Osteocyte (in vitro differentiated cells): ENCODE results near the gene MACO1. TPM values are rescaled to one million over a fixed set of nuclear protein-coding genes. Genes with fewer than 3 reads are reported as not detected.

Source experiments
- DNase-seq: peaks from one replicate; pipeline ENCODE4 v3.0.0; 2021; ENCODE audit warnings: mixed read lengths; ENCODE audit not compliant: unreplicated experiment; ENCODE audit errors: extremely low spot score
- H3K27ac Mint-ChIP-seq: one replicate; pipeline ENCODE4 v1.8.0; 2021; ENCODE audit warnings: mild to moderate bottlenecking, mixed read lengths; ENCODE audit not compliant: unreplicated experiment
- H3K27me3 Mint-ChIP-seq: one replicate; pipeline ENCODE4 v1.8.0; 2021; ENCODE audit warnings: mixed read lengths; ENCODE audit not compliant: unreplicated experiment
- H3K36me3 Mint-ChIP-seq: one replicate; pipeline ENCODE4 v1.8.0; 2021; ENCODE audit warnings: mixed read lengths; ENCODE audit not compliant: unreplicated experiment
- H3K4me1 Mint-ChIP-seq: one replicate; pipeline ENCODE4 v1.8.0; 2021; ENCODE audit warnings: mixed read lengths; ENCODE audit not compliant: unreplicated experiment
- H3K4me3 Mint-ChIP-seq: one replicate; pipeline ENCODE4 v1.8.0; 2021; ENCODE audit warnings: mild to moderate bottlenecking, moderate library complexity, mixed read lengths; ENCODE audit not compliant: unreplicated experiment
- H3K9me3 Mint-ChIP-seq: one replicate; pipeline ENCODE4 v1.8.0; 2021; ENCODE audit warnings: mixed read lengths; ENCODE audit not compliant: unreplicated experiment
- total RNA-seq: library from RNA; stranded (reverse); gene quantifications from 2 replicates; pipeline ENCODE4 v1.2.1, GENCODE V29; 2021
- TF ChIP-seq, protein P1 (sequence below): fragments of 200-600 bp; sonication (generic); IDR thresholded peaks from 2 replicates; pipeline ENCODE4 v1.5.0; 2021; ENCODE audit warnings: antibody characterized with exemption, mild to moderate bottlenecking, moderate library complexity

Gene MACO1
- total RNA-seq, 1 donor from 2014 or later: 30.7 TPM

DNA sequence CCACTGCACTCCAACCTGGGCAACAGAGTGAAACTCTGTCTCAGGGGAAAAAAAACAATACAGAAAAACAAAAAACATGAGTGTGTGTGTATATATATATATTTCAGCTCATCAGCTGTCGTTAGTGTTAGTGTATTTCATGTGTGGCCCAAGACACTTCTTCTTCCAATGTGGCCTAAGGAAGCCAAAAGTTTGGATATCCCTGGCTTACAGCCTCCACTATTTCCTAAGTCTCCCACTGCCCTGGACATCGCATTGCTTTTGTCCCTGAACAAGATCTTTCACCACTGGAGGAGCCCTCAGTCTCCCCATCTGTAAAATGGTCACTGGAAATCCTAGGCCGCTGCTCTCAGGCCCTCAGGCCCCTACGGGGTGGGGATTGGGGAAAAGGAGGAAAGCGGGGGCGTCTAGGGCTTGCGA is 112.3 kb downstream of the MACO1 start:
- Mint-ChIP-seq H3K4me3 (peak overlapping the region; percentile 51), H3K9me3 (no peaks in the 10 kb centered on the region), H3K36me3 (no peaks in the 10 kb centered on the region), H3K4me1 (peaks cover 21% of the 10 kb centered on the region), H3K27me3 (no peaks in the 10 kb centered on the region), H3K27ac (no peak overlapping the region)
- DNase-seq: no peak
- TF ChIP-seq, protein P1, sequence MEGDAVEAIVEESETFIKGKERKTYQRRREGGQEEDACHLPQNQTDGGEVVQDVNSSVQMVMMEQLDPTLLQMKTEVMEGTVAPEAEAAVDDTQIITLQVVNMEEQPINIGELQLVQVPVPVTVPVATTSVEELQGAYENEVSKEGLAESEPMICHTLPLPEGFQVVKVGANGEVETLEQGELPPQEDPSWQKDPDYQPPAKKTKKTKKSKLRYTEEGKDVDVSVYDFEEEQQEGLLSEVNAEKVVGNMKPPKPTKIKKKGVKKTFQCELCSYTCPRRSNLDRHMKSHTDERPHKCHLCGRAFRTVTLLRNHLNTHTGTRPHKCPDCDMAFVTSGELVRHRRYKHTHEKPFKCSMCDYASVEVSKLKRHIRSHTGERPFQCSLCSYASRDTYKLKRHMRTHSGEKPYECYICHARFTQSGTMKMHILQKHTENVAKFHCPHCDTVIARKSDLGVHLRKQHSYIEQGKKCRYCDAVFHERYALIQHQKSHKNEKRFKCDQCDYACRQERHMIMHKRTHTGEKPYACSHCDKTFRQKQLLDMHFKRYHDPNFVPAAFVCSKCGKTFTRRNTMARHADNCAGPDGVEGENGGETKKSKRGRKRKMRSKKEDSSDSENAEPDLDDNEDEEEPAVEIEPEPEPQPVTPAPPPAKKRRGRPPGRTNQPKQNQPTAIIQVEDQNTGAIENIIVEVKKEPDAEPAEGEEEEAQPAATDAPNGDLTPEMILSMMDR: no peak

GRCh38 chr1:25543425-25544242 is 112.9 kb downstream of the MACO1 start, which contains the start of gene LDLRAP1:
Gene LDLRAP1, plus strand, starts transcription at chr1:25543606. Its CDS starts 93 bp downstream, at chr1:25543699.
- TF ChIP-seq, protein P1: no peak
- Mint-ChIP-seq H3K27ac (peak within 1 kb of the TSS; percentile 72), H3K36me3 (no peaks in the 10 kb centered on the region), H3K4me1 (peaks cover 25% of the 10 kb centered on the region), H3K9me3 (no peaks in the 10 kb centered on the region), H3K4me3 (peak within 1 kb of the TSS; percentile 85), H3K27me3 (no peaks in the 10 kb centered on the region)
- DNase-seq: peak; percentile 93

- DNase-seq: no peak
- Mint-ChIP-seq H3K27ac (peak overlapping the region; percentile 72), H3K36me3 (no peaks in the 10 kb centered on the region), H3K4me3 (peak overlapping the region; percentile 85), H3K27me3 (no peaks in the 10 kb centered on the region), H3K4me1 (peaks cover 32% of the 10 kb centered on the region), H3K9me3 (no peaks in the 10 kb centered on the region)
- TF ChIP-seq, protein P1: no peak
These were observed 113.6 kb downstream of the MACO1 start for GRCh38 chr1:25544243-25544764.

DNA sequence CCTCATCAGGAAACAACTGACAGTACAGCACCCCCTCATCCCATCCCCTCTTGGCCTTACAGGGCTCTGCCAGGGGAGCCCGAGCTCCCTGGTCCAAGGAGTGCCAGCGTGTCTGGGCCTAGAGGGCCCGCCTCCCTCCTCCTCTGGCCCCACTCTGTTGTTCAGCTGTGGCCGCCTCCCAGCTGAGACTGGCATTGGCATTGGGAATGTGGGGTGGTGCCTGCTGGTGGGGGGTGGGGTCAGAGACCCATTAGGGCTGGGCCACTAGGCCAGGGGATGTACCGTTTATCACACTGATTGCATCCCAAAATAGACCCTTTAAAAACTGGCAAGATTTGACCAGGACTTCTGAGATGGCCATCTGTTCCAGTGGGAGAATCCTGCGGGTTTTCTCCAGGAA is 114.1 kb downstream of the MACO1 start:
- no peaks in the 10 kb centered on the region for H3K27me3 Mint-ChIP-seq
- DNase-seq: no peak
- H3K4me1 Mint-ChIP-seq: peaks cover 37% of the 10 kb centered on the region
- H3K27ac Mint-ChIP-seq: peak overlapping the region; percentile 72
- peak overlapping the region; percentile 85 for H3K4me3 Mint-ChIP-seq
- H3K9me3 Mint-ChIP-seq: no peaks in the 10 kb centered on the region
- no peaks in the 10 kb centered on the region for H3K36me3 Mint-ChIP-seq
- TF ChIP-seq, protein P1: no peak

GRCh38 chr1:25545767-25546166 is 115.1 kb downstream of the MACO1 start:
- H3K4me3 Mint-ChIP-seq: no peak overlapping the region
- H3K9me3 Mint-ChIP-seq: no peaks in the 10 kb centered on the region
- TF ChIP-seq, protein P1: no peak
- H3K4me1 Mint-ChIP-seq: peaks cover 46% of the 10 kb centered on the region
- no peak for DNase-seq
- no peak overlapping the region for H3K27ac Mint-ChIP-seq
- H3K36me3 Mint-ChIP-seq: no peaks in the 10 kb centered on the region
- H3K27me3 Mint-ChIP-seq: no peaks in the 10 kb centered on the region
